GM21619 (cell line): Measurements from ENCODE around the gene EFHC1.
"Not testable (repeated sequence)": the region's sequence is repeated elsewhere in the genome, so short reads cannot be mapped to it uniquely, and the experiment has no call there.

ENCODE experiments used
- ATAC-seq: cut with Tn5 transposase; IDR thresholded peaks from one replicate; pipeline ENCODE4 v1.9.1; 2021; ENCODE audit not compliant: unreplicated experiment

EFHC1 gene

GRCh38 chr6:52435345-52435744, 15.2 kb downstream of the EFHC1 start:
- no peak for ATAC-seq

DNA sequence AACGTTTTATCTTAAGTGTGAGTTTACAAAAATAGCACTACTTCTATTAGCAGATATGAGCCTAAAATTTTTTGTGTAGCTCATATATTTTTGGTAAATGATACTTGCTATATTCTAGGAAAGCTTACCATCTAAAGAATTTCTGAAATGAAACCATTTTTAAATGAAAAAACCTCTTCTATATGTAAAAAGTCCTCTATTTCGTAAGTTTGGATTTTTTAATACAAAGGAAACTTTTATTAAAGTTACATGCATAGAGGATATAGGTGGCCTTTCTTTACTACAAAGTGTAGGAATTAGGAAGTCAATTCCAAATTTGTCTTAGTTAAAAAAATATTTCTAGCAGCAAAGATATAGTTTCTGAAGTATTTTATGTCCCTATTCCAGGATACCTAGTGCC, 18.8 kb downstream of the EFHC1 start:
- ATAC-seq = no peak

- no peak for ATAC-seq
These were observed 34.4 kb downstream of the EFHC1 start for GRCh38 chr6:52454556-52454955.

DNA sequence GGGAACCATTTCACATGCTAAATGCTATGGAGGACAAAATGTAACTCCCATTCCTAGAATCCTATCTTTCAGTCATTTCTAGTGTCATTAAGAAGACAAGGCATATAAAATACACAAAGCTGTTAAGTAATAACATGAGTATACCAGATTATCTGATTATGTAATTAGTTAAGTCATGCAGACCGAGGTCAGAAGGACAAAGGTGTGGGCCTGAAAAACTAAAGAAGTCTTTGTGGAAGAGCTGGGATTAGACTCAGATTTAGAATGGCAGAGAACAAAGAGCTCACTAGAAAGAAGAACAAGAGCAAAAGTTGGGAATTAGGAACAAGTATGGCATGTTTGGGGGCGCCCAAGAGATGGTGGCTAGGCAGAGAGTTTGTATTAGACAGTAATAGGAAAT, 37.0 kb downstream of the EFHC1 start:
- ATAC-seq = no peak

DNA sequence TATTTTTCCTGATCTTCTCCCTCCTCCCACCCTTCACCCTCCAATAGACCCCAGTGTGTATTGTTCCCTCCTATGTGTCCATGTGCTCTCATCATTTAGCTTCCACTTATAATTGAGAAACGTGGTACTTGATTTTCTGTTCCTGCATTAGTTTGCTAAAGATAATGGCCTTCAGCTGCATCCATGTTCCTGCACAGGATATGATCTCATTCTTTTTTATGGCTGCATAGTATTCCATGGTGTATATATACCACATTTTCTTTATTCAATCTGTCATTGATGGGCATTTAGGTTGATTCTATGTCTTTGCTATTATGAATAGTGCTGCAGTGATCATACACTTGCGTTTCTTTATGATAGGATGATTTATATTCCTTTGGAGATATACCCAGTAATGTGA, 41.1 kb downstream of the EFHC1 start:
- ATAC-seq = not testable (repeated sequence)

- ATAC-seq = no peak
These were observed 54.0 kb downstream of the EFHC1 start for GRCh38 chr6:52474173-52474572.

- ATAC-seq = no peak
These were observed 55.2 kb downstream of the EFHC1 start for GRCh38 chr6:52475307-52475706.

DNA sequence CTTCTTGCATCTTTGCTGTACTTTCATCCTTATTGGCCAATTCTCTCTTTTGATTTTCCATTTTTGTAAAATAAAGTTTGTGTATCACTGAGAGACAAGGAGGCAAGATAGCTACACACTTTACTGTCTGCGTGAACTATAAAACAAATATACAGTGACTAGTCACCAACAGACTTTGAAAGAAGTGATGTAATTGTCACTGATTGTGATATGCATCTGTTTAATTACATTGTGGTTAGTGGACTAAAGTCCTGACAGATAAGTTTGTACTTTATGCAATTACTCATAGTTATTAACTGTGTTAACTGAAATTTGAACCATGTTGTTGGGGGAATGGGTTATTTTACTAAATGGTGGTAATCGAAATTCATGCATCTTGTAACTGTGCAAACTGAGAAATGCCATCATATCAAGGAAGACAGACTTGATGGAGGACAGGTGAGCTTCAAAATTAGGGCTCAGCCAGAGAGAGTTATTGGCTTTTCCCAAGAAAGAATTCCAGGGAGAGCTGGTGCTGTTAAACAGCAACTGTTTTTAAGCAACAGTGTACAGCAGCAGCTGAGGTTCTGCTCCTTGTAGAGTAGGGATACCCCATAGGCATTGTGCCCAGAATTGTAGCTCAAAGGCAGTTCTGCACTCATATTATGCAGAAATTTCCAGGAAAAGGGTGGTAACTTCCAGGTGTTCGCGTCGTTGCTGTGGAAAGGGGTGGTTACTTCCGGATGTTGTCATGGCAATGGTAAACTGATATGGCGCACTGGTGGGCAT, 62.9 kb downstream of the EFHC1 start:
- ATAC-seq = no peak

DNA sequence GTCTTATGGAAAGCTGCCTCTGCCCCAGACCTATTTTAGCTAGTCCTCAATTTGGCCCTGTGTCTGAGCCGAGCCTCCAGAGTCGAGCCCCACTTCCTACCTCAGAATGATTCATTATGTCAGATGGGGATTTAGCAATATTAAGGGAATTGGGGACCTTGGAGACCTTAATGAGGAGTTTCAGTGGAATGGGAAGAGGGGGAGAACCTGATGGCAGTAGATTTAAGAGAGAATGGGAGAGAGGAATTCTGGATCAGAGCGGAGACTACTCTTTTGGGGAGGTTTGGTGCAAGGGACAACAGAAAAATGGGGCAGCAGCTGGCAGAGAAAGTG, 63.5 kb downstream of the EFHC1 start:
- ATAC-seq = no peak

- ATAC-seq = no peak
These were observed 69.7 kb downstream of the EFHC1 start for GRCh38 chr6:52489881-52490280.

DNA sequence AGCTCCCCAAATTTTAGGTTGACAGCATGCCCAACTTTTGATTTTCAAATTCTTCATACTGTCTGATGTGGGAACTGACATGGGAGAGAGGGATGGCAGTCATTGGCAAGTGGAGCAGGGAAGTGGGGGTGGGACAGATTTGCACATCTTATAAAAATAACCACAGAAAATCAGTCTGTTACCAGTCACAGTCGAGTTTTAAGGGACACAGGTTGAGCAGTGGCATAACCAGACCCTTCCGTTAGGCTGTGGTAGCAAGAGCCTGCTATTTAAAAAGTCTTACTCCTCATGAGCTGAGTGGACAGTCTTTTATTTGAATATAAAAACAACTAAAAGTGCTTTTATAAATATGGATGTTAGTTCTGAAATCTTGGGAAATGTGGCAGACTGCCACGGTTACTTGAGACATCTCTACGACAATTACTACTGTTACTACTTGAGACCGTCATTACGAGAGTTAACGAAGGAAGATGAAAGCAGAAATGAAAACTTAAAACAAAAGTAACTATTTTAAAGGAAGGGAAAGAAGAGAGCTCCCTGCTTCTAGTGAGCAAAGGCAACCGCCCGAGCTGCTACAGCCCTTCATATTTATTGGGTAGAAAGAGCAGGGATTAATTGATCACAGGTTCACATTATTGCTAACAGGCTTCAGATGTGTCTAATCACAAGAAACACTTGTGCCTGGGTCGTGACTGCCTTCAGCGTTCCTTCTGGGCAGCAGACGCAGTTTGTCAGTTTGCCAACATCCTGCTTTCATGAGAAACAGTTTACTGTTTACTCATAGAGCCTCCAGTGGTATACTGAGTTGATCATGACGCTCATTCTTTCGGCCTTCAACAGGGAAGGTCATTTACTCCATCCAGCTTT, 71.3 kb downstream of the EFHC1 start:
- ATAC-seq = peak; percentile 58

DNA sequence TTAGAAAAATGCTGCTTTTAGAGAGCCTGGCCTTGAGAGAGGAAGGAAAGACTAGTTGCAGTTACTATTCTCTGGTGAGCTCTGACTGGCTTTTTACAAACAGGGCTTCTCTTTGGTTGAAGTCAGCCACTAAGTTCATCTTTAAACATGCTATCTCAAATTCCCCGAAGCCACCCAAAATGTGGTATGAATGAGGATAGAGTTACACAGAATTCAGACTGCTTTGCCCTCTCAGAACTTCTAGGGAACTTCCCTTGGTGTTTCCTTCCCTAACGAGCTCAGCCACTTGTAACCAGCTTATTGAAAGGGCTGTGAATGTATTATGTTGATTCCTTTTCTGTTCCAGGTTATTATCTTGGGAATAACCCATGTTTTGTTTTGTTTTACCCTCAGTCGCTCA, 73.5 kb downstream of the EFHC1 start:
- ATAC-seq = no peak

- ATAC-seq = no peak
These were observed 74.3 kb downstream of the EFHC1 start for GRCh38 chr6:52494298-52495072.

GRCh38 chr6:52495922-52496321, 75.8 kb downstream of the EFHC1 start:
- ATAC-seq = no peak

DNA sequence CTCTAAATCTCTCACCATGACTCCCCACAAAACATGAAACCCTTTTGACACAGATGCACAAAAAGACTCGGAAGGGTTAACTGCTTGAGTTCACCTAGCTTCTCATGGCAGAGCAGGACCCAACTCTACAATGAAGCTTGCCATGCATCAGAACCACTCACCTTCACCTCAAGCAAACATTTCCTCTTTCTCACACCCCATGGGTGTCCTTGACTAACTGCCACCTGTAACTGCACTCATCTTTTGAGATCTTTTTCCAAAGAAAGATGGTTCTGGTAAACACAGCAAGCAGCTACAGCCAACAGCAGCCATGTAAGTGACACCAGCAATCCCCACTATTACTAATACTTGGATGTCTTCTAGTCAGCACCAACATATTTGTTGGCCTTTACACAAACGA, 76.5 kb downstream of the EFHC1 start:
- no peak for ATAC-seq

DNA sequence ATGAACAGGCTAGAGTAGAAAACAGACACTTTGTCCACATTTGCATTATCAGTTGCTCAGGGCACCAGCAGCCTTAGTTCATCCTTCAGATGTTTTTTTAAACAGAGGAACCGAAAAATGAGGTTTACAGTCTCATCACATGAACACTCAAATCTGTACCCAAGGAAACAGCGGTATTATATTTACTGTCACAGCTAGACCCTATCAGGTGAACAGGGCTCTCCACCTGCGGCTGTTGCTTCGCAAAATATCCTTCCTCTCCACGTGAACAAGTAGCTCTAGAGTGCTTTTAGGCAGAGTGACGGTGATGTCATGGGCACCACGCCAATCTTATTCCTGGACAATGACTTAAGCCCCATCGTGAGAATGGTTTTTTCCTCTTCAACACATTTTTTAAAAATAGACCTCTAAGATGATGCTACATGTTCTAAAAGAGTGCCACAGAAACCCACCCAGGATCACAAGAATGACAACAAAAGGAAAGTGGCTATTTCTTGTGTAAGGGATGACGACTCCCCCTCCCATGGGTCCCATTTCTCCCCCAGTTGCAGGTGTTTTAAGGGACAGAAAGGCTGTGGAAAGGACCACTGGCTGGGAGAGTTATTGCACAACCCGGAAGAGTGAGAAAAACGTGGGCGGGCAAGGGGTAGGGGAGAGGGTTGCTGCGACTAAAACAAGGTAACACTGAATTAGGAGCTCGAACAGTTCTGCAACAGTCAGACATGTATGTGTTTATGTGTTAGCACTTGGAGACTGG, 77.7 kb downstream of the EFHC1 start:
- ATAC-seq = peak; percentile 80

DNA sequence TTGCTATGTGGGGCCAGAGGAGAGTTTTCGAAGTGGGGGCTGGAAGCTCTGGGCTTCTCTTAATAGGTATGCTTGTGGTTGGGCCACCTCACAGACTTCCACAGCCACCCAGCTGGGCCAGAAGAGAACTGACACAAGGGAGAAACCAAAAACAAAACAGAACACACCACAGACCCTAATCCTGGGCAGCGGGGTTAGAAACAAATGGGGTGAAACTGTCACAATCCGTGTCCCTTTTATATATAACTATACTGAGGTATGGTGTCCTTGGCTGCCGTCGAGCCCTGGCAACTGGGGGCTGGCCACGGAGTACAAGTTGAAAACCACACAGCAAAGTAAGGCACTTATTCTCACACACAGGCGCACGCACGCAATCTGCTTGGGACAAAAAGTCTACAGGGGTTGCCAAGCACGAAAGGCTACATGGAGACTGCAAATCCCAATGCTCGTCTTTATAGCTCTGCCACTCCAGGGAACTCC, 78.4 kb downstream of the EFHC1 start:
- ATAC-seq = peak; percentile 35

DNA sequence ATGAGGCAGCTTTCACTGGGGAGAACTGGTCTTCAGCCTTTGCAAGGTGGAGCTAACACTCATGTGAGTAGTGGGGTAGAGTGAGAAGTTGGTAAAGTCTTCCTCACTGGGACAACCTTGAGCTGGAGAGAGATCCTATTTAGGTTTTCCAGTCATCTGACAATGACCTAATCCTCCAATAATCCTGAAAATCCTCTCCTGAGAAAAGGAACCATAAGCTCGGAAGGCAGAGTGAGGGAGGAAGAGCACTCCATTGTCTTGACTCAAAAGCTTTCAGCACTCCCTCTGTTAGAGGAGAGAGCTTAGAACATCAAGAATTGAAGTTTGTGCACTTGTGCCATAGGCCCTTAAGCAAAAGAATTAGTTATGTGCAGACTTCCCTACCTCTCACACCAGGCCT, 78.9 kb downstream of the EFHC1 start:
- no peak for ATAC-seq

GRCh38 chr6:52499681-52500236, 79.6 kb downstream of the EFHC1 start:
- ATAC-seq = no peak
